EL (cell line): ENCODE data around the gene PREP.

ENCODE experiments used
- DNase-seq: peaks from one replicate; pipeline ENCODE4 v3.0.0-alpha.2; 2016

Gene PREP

GRCh38 chr6:105304825-105305224, 98.1 kb downstream of the PREP start:
- no peak for DNase-seq

DNA sequence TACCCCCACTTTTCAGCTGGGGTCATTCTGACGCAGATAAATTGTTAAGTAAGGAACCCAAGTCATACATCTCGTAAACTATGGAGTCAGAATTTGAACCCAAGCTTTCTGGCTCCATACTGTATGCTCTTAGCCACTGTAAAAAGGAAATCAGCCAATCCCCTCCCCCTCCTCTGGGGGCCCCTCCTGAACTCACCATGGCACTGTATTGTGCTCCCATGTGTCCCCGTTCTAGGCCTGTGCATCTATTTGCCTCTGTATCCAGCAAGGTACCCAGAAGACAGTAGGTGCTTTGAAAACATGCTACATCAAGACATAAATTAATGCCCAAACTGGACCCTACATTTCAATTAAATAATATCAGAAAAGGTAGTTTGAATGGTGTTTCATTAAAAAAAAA, 98.5 kb downstream of the PREP start:
- no peak for DNase-seq

- no peak for DNase-seq
Observed at GRCh38 chr6:105302617-105303128, 100.2 kb downstream of the PREP start.

DNA sequence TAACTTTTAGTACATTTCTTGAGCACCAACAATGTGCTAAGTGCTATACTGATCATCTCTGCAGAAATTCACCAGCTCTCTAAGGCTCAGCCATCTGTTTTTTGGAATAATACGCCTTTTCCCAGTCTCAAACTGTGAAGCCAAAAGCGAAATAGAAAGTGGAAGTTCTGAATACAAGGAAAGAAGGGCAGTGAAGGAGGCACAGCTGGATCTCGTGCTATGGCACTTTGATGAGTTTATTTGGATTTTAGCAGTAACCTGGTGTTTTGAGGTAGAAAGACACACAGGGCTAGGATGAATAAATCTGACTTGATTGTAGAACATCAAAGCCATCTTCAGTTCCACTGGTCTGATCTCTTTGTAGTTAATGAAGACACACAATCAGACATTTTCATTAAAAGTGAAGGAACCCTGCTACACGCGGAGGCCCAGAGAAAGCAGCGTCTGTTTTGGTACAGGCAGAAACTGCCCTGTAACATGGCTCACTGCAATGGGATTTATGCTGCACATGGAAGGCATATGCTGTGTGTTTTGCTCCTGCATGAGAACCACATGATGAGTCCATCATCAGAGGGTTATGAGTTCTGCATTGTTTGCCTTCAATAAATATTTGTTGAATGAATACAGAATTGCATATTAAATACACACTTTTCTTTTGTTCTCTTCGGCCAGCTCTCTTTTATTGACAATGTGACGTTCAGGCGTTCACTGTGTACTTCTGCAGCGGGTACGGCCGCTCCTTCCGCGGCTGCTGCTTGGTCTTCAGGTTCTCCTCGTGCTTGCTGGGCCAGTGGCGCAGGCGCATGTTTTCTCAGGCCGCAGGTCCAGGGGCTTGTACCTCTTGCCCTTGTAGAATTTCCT, 100.9 kb downstream of the PREP start:
- DNase-seq, result no peak

DNA sequence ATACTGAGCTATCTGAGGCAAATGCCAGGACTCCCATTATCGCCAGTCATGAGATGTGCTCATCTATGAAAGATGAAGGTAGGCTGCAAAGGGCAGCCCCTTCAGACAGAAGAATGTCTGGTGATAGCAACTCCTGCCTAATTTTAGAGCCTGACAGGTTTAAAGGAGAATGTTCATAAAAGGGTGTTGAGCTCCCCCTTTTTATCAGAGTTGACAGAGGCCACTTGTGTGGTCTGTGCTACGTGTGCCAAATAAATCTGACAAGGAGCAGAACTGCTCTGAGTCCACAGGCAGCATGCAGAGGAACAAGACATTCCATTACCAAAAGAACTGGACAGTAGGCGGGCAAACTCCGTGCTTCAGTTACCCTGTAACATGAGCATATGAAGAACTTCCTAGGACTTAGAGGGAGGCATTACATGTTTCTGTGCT, 101.8 kb downstream of the PREP start:
- no peak for DNase-seq

- DNase-seq, result no peak
Observed at GRCh38 chr6:105300090-105300489, 102.8 kb downstream of the PREP start.

GRCh38 chr6:105294129-105294528, 108.8 kb downstream of the PREP start:
- no peak for DNase-seq

DNA sequence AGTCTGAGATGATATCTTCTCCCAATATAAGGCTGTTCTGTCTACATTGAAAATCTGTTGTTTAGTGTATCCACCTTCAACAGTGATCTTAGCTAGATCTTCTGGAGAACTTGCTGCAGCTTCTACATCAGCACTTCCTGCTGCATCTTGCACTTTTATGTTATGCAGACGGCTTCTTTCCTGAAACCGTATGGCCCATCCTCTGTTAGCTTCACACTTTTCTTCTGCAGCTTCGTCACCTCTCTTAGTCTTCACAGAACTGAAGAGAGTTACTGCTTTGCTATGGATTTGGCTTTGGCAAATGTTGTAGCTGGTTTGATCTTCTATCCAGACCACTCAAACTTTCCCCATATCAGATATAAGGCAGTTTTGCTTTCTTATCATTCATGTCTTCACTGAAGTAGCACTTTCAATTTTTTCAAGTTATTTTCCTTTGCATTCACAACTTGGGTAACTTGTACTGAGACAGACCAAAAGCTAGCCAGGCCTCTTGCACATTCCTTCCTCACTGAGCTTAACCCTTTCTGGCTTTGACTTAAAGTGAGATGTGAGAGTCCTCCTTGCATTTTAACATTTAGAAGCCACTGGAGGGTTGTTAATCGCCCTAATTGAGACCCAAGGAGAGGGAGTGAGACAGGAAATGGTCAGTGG, 110.1 kb downstream of the PREP start:
- DNase-seq, result no peak

DNA sequence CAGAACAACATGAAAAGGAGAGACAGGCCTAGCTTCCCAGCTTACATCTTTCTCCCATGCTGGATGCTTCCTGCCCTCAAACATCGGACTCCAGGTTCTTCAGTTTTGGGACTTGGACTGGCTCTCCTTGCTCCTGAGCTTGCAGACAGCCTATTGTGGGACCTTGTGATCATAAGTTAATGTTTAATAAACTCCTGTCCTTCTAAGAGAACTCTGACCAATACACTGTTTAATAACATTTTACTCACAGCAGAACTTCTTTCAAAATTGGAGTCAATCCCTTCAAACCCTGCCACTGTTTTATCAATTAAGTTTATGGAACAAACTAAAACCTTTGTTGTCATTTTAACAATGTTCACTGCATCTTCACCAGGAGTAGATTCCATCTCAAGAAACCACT, 111.4 kb downstream of the PREP start:
- DNase-seq, result no peak

GRCh38 chr6:105282631-105283585, 120.0 kb downstream of the PREP start:
- DNase-seq, result no peak

DNA sequence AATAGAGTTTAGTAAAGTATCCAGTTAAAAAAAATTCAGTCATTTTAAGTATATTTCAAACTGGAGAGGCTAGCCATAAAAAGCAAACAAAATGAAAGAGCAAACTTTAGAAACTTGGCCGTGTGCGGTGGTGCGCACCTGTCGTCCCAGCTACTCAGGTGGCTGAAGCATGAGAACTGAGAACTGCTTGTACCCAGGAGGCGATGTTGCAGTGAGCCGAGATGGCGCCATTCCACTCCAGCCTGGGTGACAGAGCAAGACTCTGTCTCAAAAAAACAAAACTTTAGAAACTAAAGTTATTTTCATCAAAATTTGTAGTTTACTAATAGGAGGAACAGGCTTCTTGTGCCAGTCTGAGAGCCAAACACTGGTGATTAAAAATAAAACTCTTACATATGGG, 122.8 kb downstream of the PREP start:
- no peak for DNase-seq

DNA sequence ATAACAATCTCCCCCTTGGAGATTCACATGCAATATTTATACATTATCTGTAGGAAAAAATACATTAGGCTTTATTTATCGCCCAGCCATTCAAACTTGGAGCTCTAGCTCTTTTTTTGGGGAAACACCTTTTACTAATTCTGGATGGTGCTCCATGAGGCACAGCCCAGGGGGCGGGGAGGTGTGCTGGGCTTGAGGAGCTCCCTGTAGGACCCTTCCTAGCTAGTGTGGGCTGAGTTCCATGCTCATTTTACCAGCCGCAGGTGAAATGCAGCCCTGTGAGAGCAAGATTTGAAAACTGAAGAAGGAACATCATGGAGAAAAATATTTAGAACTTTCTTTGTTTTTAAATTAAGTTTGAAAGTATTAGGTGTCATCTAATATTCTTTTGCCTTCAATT, 123.4 kb downstream of the PREP start:
- no peak for DNase-seq

- DNase-seq, result no peak
Observed at GRCh38 chr6:105278813-105279212, 124.1 kb downstream of the PREP start.

GRCh38 chr6:105278035-105278434, 124.8 kb downstream of the PREP start:
- DNase-seq, result no peak

- no peak for DNase-seq
Observed at GRCh38 chr6:105276374-105276773, 126.5 kb downstream of the PREP start.

DNA sequence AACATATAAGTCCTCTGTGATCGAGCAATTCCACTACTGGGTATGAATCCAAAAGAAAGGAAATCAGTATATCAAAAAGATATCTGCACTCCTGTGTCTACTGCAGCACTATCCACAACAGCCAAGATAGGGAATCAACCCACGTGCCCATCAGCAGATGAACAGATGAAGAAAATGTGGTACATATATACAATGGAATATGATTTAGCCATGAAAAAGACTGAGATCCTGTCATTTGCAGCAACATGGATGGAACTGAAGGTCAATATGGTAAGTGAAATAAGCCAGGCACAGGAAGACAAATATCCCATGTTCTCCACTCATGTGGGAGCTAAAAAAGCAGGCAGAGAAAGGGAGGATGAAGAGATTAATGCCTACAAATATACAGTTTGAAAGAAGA, 127.3 kb downstream of the PREP start:
- DNase-seq, result no peak

DNA sequence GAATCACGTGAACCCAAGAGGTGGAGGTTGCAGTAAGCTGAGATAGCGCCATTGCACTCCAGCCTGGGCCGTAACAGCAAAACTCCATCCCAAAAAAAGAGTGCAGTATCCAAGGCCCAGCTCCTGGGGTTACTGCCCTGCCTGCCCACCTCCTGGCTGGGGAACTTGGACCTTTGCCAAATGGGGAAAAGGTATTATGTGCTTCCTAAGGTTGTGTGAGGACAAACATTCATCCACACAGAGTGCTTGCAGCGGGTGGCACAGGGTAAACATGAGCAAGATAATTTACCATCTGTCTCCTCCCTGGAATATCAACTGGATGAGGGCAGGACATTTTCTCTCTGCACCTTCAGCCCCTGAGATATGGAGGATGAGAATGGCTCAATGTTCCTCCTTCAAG, 128.2 kb downstream of the PREP start:
- DNase-seq, result no peak

- DNase-seq, result no peak
Observed at GRCh38 chr6:105273589-105273988, 129.3 kb downstream of the PREP start.

- DNase-seq, result peak; percentile 15
Observed at GRCh38 chr6:105272786-105273185, 130.1 kb downstream of the PREP start.

DNA sequence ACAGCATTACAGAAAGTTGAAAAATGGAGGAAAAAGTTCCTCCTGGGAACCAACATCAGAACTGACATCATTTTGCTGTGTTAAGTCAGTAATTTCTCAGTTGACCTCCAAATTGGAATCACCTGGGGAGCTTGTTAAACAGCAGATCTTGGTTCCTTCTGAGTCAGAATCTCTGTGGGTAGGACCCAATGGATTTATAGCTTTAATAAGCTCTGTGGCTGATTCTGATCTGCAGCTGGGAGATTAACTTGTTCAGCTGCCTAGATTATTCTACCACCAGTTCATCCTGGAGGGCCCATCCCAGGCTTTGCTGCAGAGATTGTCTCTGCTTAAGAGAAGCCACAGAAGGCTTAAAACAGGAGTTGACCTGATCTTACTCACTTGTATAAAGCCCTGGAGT, 132.4 kb downstream of the PREP start:
- DNase-seq, result no peak

DNA sequence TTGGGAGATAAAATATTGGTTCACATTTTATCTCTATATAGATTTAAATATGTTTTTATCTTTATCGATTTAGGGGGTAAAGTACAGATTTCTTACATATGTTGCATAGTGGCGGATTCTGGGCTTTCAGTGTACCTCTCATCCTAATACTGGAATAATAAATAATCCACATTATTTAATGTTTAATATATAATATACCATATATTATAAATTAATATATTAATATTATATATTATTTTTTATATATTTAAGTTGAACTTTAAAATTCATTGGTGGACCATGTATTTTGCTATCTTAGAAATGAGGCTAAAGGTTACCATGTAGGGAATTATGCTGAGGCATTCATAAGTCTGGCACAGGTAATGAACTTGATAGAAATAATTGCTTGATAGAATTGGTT, 133.5 kb downstream of the PREP start:
- DNase-seq, result no peak

DNA sequence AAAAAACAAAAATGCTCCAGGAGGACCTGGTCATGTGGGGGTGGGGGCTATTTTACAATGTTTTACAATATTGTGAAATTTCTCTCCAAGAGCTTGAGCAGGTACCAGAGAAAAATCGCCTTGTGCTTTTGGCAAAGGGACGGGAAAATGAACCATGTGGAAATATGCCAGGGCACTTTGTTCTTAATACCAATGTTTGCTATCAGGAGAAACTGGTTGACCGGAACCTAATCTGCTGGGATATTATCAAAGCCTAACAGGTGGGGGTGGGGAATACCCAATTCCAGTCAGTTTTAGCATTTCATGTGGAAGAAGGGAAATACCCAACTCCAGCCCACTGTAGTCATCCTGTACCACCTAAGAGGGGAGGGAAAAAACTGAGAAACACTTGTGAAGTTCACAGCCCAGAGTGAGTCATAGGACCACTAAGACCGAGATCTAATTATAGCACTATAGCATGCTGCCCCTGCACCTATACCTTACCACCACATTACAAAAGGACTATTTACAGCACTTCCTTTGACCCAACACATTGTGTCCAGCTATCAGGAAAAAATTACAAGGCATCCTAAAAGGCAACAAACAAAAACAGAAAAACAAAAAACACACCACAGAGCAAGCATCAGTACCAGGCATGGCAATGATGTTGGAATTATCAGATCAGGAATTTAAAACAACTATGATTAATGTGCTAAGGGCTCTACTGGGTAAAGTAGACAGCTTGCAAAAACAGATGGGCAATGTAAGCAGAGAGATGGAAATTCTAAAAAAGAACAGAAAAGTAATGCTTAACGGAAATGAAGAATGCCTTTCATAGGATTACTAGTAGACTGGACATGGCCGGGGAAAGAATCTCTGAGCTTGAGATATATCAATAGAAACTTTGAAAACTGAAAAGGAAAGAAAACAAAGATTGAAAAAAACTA, 138.9 kb downstream of the PREP start:
- DNase-seq, result no peak
